Liver (tissue), 9 donors: ENCODE results near the gene MEIS2. TPM values are rescaled to one million over a fixed set of nuclear protein-coding genes. Genes with fewer than 3 reads are reported as not detected.

Source experiments
- DNase-seq: peaks from one replicate; pipeline ENCODE4 v3.0.0-alpha.2; 2017; ENCODE audit warnings: low spot score
- H3K27ac ChIP-seq, 2 donors: one replicate each; pipeline ENCODE4 v1.7.0; 2013; ENCODE audit warnings: inconsistent platforms in 2 of 2, low read length in 2 of 2, control low read depth in 1 of 2, low read depth in 1 of 2, mild to moderate bottlenecking in 1 of 2
- H3K27me3 ChIP-seq, 4 donors: one replicate each; pipeline versions ENCODE4 v1.6.1 to v1.7.0; 2013; ENCODE audit warnings: low read length in 3 of 4, inconsistent platforms in 1 of 4, mild to moderate bottlenecking in 1 of 4, moderate library complexity in 1 of 4; ENCODE audit not compliant: control insufficient read depth in 4 of 4, insufficient read depth in 4 of 4
- H3K36me3 ChIP-seq, 4 donors: one replicate each; pipeline versions ENCODE4 v1.6.1 to v1.7.0; 2013; ENCODE audit warnings: low read length in 3 of 4, mild to moderate bottlenecking in 3 of 4, low read depth in 1 of 4, moderate library complexity in 1 of 4; ENCODE audit not compliant: control insufficient read depth in 4 of 4, insufficient read depth in 3 of 4
- H3K4me1 ChIP-seq, 4 donors: one replicate each; pipeline versions ENCODE4 v1.6.1 to v1.7.0; 2013; ENCODE audit warnings: low read length in 3 of 4, mild to moderate bottlenecking in 3 of 4, moderate library complexity in 1 of 4; ENCODE audit not compliant: control insufficient read depth in 4 of 4, insufficient read depth in 4 of 4
- H3K4me3 ChIP-seq, 3 donors: one replicate each; pipeline versions ENCODE4 v1.6.1 to v1.7.0; 2013; ENCODE audit warnings: low read length in 3 of 3, control low read depth in 1 of 3, low read depth in 1 of 3, mild to moderate bottlenecking in 1 of 3
- H3K9ac ChIP-seq, 2 donors: one replicate each; pipeline ENCODE4 v1.7.0; 2013; ENCODE audit warnings: low read length in 2 of 2, mild to moderate bottlenecking in 2 of 2, moderate library complexity in 2 of 2, control low read depth in 1 of 2, low read depth in 1 of 2
- H3K9me3 ChIP-seq, 4 donors: one replicate each; pipeline versions ENCODE4 v1.6.1 to v1.7.0; 2013; ENCODE audit warnings: low read length in 3 of 4; ENCODE audit not compliant: control insufficient read depth in 4 of 4
- EGR1 ChIP-seq, 2 donors: IDR thresholded peaks; 2 replicates each; pipeline ENCODE4 v1.6.1; 2016 to 2018; ENCODE audit warnings: antibody characterized with exemption in 2 of 2, low read depth in 2 of 2
- FOXA2 ChIP-seq: IDR thresholded peaks from 2 replicates; pipeline ENCODE4 v1.6.1; 2016; ENCODE audit warnings: antibody characterized with exemption
- GABPA ChIP-seq, 2 donors: IDR thresholded peaks in 1 of 2; conservative IDR thresholded peaks in 1 of 2; 2 replicates each; pipeline ENCODE4 v1.6.1; 2016; ENCODE audit warnings: antibody characterized with exemption in 2 of 2, mild to moderate bottlenecking in 1 of 2, moderate library complexity in 1 of 2
- HNF4A ChIP-seq, 2 donors: conservative IDR thresholded peaks; 2 replicates each; pipeline ENCODE4 v1.6.1; 2016; ENCODE audit warnings: antibody characterized with exemption in 2 of 2, mild to moderate bottlenecking in 2 of 2
- HNF4G ChIP-seq: IDR thresholded peaks from 2 replicates; pipeline ENCODE4 v1.6.1; 2016; ENCODE audit warnings: antibody characterized with exemption
- JUND ChIP-seq, 2 donors: IDR thresholded peaks; 2 replicates each; pipeline ENCODE4 v1.6.1; 2016; ENCODE audit warnings: antibody characterized with exemption in 2 of 2
- NR2F2 ChIP-seq: IDR thresholded peaks from 2 replicates; pipeline ENCODE4 v1.6.1; 2016; ENCODE audit warnings: antibody characterized with exemption
- RAD21 ChIP-seq, 2 donors: IDR thresholded peaks; 2 replicates each; pipeline ENCODE4 v1.6.1; 2016; ENCODE audit warnings: antibody characterized with exemption in 2 of 2, mild to moderate bottlenecking in 2 of 2
- RXRA ChIP-seq, 2 donors: IDR thresholded peaks; 2 replicates each; pipeline ENCODE4 v1.6.1; 2017 to 2018; ENCODE audit warnings: antibody characterized with exemption in 2 of 2, mild to moderate bottlenecking in 1 of 2
- SP1 ChIP-seq: IDR thresholded peaks from 2 replicates; pipeline ENCODE4 v1.6.1; 2018; ENCODE audit warnings: antibody characterized with exemption, mild to moderate bottlenecking
- TAF1 ChIP-seq: conservative IDR thresholded peaks from 2 replicates; pipeline ENCODE4 v1.6.1; 2016; ENCODE audit warnings: antibody characterized with exemption, mild to moderate bottlenecking
- YY1 ChIP-seq: IDR thresholded peaks from 2 replicates; pipeline ENCODE4 v1.6.1; 2016; ENCODE audit warnings: antibody characterized with exemption, mild to moderate bottlenecking
- WGBS: extraction: QIAGEN DNeasy Blood & Tissue Kit; methylation state at CpG from one replicate; pipeline ENCODE4 v1.1.7; 2013; 5-methylcytosine and 5-hydroxymethylcytosine counted together
- polyA plus RNA-seq, 2 donors: library from polyadenylated mRNA; stranded (reverse) in 1 of 2; unstranded in 1 of 2; fragments of 200-250 nt in 1 of 2; fragments of >200 nt in 1 of 2; fragmentation: Nextera tagmentation in 1 of 2; extraction: Ambion mirVana in 1 of 2; gene quantifications; one replicate each; pipeline versions ENCODE4 v1.2.1 to v1.2.3, GENCODE V29; 2013 to 2015
- total RNA-seq, 2 donors: library from RNA; depleted of rRNA; stranded (reverse); fragments of >200 nt; gene quantifications; one replicate each; pipeline ENCODE4 v1.2.3, GENCODE V29; 2014
- TF ChIP-seq, protein P1 (sequence below): IDR thresholded peaks from 2 replicates; pipeline ENCODE4 v1.6.1; 2016; ENCODE audit warnings: antibody characterized with exemption
- TF ChIP-seq, protein P2 (sequence below): IDR thresholded peaks from 2 replicates; pipeline ENCODE4 v1.6.1; 2016; ENCODE audit warnings: antibody characterized with exemption, mild to moderate bottlenecking
- TF ChIP-seq, protein P3 (sequence below): IDR thresholded peaks from 2 replicates; pipeline ENCODE4 v1.6.1; 2016; ENCODE audit warnings: antibody characterized with exemption
- TF ChIP-seq, protein P4 (sequence below): IDR thresholded peaks from 2 replicates; pipeline ENCODE4 v1.6.1; 2016; ENCODE audit warnings: antibody characterized with exemption
- TF ChIP-seq, protein P5 (sequence below): fragments of 150-350 bp; IDR thresholded peaks from 2 replicates; pipeline ENCODE4 v1.5.1; 2017; ENCODE audit warnings: improper control_type of control experiment, low read depth, low read length; ENCODE audit not compliant: missing input control
- donor health status: healthy.
- donor health status: healthy.
- donor health status: healthy.
- donor health status: healthy.
- donor health status: healthy.

Gene MEIS2
- total and polyA plus RNA-seq, 4 donors, result 3.9 to 12.6 (median 7.6) TPM

DNA sequence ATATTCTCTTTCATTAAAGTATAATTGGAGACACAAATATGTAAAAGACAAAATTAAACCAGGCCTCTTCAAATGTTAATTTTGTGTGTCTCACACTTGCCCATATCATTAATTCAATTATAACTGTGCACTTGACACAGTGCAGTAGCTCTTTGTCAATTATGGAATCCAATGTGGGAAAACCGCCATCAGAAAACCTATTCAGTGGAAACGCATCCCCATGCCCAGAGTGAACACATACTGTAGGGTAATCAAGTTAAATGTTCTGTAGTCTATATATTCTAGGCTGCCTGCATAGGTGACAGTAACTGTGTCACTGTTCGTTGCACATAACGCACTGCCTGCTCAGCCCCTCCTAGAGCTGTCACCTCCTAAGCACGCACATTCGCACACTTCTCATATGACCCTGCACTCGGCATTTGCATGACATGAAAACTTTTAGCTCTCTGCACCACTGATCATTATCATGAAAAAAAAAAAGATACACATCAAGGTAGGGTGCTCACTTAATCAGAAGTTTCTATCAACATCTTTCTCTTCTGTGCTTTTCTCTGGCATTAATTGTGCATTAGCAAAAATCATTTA lies 63.2 kb downstream of the MEIS2 start (continued):
- TF ChIP-seq, protein P1, sequence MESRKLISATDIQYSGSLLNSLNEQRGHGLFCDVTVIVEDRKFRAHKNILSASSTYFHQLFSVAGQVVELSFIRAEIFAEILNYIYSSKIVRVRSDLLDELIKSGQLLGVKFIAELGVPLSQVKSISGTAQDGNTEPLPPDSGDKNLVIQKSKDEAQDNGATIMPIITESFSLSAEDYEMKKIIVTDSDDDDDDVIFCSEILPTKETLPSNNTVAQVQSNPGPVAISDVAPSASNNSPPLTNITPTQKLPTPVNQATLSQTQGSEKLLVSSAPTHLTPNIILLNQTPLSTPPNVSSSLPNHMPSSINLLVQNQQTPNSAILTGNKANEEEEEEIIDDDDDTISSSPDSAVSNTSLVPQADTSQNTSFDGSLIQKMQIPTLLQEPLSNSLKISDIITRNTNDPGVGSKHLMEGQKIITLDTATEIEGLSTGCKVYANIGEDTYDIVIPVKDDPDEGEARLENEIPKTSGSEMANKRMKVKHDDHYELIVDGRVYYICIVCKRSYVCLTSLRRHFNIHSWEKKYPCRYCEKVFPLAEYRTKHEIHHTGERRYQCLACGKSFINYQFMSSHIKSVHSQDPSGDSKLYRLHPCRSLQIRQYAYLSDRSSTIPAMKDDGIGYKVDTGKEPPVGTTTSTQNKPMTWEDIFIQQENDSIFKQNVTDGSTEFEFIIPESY, result no peak
- no peak for TF ChIP-seq NR2F2

DNA sequence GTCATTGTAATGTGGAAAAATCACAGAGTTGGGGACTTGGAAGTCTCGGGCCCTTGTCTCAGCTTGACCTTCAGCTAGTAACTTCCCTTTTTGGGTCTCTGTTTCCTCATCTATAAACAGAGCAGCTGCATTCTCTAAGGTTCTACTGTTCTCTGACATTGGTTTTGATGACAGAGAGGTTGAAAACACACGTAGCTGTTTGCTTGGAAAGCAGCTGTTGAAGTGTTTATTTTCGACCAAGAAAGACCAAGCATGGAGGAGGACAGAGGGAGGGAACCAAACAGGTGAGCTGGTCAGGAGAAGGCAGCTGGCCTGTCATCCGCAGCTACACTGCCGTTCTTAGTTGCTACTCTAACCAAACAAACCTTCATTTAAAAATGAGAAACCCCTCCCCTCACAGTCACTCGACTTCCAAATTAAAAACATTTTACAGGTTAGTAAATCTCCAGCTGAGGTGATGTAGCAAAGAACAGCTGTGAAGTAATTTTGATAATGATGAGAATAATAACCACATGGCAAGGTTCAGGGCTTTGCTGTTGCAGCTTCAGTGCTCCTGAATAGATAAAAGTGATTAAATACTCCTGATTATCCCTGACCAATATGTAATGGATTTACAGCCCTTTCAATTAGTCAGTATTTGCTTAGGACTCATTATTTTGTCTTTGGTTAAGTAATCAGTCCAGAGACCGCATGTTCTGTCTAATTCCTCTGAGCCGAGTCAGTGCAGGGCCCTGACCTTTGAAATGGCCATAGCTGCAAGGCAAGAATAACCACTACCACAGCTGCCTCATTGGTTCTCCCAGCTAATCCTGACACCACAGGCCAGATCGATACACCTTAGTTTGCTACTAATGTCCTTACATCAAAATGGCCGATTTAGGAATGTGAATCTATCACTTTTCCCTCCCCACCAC lies 65.3 kb downstream of the MEIS2 start:
- no peak for DNase-seq
- H3K27ac ChIP-seq, result no peak overlapping the region
- H3K36me3 ChIP-seq, result peaks cover 0 to 2% (median 0%) of the 10 kb centered on the region in 4 donors
- no peak for TF ChIP-seq JUND (IDR thresholded peaks at IDR 0.05)
- TF ChIP-seq, protein P2, sequence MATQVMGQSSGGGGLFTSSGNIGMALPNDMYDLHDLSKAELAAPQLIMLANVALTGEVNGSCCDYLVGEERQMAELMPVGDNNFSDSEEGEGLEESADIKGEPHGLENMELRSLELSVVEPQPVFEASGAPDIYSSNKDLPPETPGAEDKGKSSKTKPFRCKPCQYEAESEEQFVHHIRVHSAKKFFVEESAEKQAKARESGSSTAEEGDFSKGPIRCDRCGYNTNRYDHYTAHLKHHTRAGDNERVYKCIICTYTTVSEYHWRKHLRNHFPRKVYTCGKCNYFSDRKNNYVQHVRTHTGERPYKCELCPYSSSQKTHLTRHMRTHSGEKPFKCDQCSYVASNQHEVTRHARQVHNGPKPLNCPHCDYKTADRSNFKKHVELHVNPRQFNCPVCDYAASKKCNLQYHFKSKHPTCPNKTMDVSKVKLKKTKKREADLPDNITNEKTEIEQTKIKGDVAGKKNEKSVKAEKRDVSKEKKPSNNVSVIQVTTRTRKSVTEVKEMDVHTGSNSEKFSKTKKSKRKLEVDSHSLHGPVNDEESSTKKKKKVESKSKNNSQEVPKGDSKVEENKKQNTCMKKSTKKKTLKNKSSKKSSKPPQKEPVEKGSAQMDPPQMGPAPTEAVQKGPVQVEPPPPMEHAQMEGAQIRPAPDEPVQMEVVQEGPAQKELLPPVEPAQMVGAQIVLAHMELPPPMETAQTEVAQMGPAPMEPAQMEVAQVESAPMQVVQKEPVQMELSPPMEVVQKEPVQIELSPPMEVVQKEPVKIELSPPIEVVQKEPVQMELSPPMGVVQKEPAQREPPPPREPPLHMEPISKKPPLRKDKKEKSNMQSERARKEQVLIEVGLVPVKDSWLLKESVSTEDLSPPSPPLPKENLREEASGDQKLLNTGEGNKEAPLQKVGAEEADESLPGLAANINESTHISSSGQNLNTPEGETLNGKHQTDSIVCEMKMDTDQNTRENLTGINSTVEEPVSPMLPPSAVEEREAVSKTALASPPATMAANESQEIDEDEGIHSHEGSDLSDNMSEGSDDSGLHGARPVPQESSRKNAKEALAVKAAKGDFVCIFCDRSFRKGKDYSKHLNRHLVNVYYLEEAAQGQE, result no peak
- TF ChIP-seq, protein P3, sequence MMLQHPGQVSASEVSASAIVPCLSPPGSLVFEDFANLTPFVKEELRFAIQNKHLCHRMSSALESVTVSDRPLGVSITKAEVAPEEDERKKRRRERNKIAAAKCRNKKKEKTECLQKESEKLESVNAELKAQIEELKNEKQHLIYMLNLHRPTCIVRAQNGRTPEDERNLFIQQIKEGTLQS, result no peak
- TF ChIP-seq YY1, result no peak
- TF ChIP-seq SP1, result no peak
- TF ChIP-seq RAD21 (IDR thresholded peaks at IDR 0.05), result no peak
- no peak for TF ChIP-seq HNF4A (conservative IDR thresholded peaks at IDR 0.05)
- no peak for TF ChIP-seq NR2F2
- TF ChIP-seq HNF4G, result no peak
- no peak for TF ChIP-seq EGR1 (IDR thresholded peaks at IDR 0.05; ENCODE audit: low read depth in 2 of 2)
- no peak for TF ChIP-seq RXRA (IDR thresholded peaks at IDR 0.05)
- H3K9ac ChIP-seq, result no peak overlapping the region
- 82% methylated on average over 10 of the region's 10 CpGs for whole genome bisulfite sequencing
- no peaks in the 10 kb centered on the region for H3K9me3 ChIP-seq
- no peak overlapping the region for H3K4me3 ChIP-seq
- H3K27me3 ChIP-seq, result no peaks in the 10 kb centered on the region
- no peaks in the 10 kb centered on the region for H3K4me1 ChIP-seq

DNA sequence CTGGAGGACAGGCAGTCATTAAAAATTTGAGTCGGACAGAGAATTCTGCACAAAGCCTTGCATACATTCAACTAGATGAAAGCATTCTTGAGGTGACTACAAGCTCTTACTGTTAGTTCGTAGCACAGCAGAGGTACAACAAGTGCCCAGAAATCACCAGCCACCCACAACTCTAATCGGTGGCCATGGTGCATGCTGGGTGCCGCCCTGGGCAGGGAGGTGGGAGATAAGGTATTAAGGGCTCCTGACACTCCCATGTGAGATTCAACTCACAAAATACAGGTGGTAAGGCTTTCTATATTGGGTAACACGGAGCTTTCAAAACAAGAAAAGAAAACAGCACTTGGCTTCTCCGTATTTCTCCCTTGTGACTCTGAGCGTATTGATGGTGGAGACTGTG lies 66.0 kb downstream of the MEIS2 start:
- Histone ChIP-seq H3K4me3 (no peak overlapping the region), H3K36me3 (peaks cover 0 to 2% (median 0%) of the 10 kb centered on the region in 4 donors), H3K4me1 (no peaks in the 10 kb centered on the region), H3K9ac (no peak overlapping the region), H3K9me3 (no peaks in the 10 kb centered on the region), H3K27ac (no peak overlapping the region), H3K27me3 (no peaks in the 10 kb centered on the region)
- DNase-seq, result no peak
- 93% methylated on average over 7 of the region's 7 CpGs for WGBS
- TF ChIP-seq RAD21 (IDR thresholded peaks at IDR 0.05) (no peak), NR2F2 (no peak), HNF4G (no peak), RXRA (IDR thresholded peaks at IDR 0.05) (no peak), FOXA2 (no peak), EGR1 (IDR thresholded peaks at IDR 0.05; ENCODE audit: low read depth in 2 of 2) (no peak), JUND (IDR thresholded peaks at IDR 0.05) (no peak), YY1 (no peak), GABPA (IDR thresholded peaks at IDR 0.05 in 1 of 2, conservative IDR thresholded peaks at IDR 0.05 in 1 of 2) (no peak), SP1 (no peak), TAF1 (no peak)
- TF ChIP-seq, protein P1, result no peak
- TF ChIP-seq, protein P3, result no peak
- TF ChIP-seq, protein P4, sequence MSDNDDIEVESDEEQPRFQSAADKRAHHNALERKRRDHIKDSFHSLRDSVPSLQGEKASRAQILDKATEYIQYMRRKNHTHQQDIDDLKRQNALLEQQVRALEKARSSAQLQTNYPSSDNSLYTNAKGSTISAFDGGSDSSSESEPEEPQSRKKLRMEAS, result no peak
- TF ChIP-seq, protein P5, sequence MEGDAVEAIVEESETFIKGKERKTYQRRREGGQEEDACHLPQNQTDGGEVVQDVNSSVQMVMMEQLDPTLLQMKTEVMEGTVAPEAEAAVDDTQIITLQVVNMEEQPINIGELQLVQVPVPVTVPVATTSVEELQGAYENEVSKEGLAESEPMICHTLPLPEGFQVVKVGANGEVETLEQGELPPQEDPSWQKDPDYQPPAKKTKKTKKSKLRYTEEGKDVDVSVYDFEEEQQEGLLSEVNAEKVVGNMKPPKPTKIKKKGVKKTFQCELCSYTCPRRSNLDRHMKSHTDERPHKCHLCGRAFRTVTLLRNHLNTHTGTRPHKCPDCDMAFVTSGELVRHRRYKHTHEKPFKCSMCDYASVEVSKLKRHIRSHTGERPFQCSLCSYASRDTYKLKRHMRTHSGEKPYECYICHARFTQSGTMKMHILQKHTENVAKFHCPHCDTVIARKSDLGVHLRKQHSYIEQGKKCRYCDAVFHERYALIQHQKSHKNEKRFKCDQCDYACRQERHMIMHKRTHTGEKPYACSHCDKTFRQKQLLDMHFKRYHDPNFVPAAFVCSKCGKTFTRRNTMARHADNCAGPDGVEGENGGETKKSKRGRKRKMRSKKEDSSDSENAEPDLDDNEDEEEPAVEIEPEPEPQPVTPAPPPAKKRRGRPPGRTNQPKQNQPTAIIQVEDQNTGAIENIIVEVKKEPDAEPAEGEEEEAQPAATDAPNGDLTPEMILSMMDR, result no peak
